ENCODE measurements around the gene CCDC196. TPM values are rescaled to one million over a fixed set of nuclear protein-coding genes. Genes with fewer than 3 reads are reported as not detected.

The CCDC196 gene
- total RNA-seq = not detected

GRCh38 chr14:66485910-66486421, at the start of gene CCDC196:
Gene CCDC196, plus strand, starts transcription at chr14:66486371. Its CDS starts 132 bp downstream, at chr14:66486503.
- peaks cover 4 to 9% (median 7%) of the 10 kb centered on the region in 3 donors for H3K4me1 ChIP-seq (ENCODE audit: control insufficient read depth in 3 of 3, insufficient read depth in 3 of 3, low read length in 3 of 3)
- no peaks in the 10 kb centered on the region for H3K9me3 ChIP-seq (ENCODE audit: control insufficient read depth in 3 of 3, low read length in 3 of 3)
- H3K27ac ChIP-seq (ENCODE audit: low read depth, low read length) = no peak within 1 kb of the TSS
- no peaks in the 10 kb centered on the region for H3K27me3 ChIP-seq (ENCODE audit: control insufficient read depth in 3 of 3, insufficient read depth in 3 of 3, low read length in 3 of 3)
- no peaks in the 10 kb centered on the region for H3K36me3 ChIP-seq (ENCODE audit: control insufficient read depth in 3 of 3, insufficient read depth in 3 of 3, low read length in 3 of 3)
- H3K9ac ChIP-seq (ENCODE audit: low read depth in 1 of 3, low read length in 3 of 3) = no peak within 1 kb of the TSS
- H3K4me3 ChIP-seq (ENCODE audit: low read length in 3 of 3) = no peak within 1 kb of the TSS

DNA sequence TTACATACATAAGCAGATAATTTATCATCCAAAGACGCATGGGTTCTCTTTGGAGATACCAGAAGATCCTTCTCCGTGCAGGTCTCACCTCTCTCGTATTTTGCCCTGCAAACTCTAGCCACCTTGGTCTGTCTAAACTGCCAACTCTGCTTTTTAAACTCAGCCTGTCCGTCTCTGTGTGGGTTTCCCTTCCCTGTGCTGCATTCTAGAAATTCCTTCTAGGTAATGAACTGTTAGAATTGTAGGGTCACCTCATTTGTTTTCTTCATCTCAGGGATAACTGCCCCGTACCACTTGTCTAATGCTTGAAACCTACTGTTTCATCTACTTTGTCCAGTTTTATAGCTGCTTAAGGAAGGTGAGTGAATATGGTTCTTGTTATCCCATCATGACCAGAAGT, 45.4 kb upstream of the CCDC196 start:
- Histone ChIP-seq H3K9ac (ENCODE audit: low read depth in 1 of 3, low read length in 3 of 3) (no peak overlapping the region), H3K27ac (ENCODE audit: low read depth, low read length) (no peak overlapping the region), H3K36me3 (ENCODE audit: control insufficient read depth in 3 of 3, insufficient read depth in 3 of 3, low read length in 3 of 3) (no peaks in the 10 kb centered on the region), H3K27me3 (ENCODE audit: control insufficient read depth in 3 of 3, insufficient read depth in 3 of 3, low read length in 3 of 3) (no peaks in the 10 kb centered on the region), H3K4me1 (ENCODE audit: control insufficient read depth in 3 of 3, insufficient read depth in 3 of 3, low read length in 3 of 3) (no peaks in the 10 kb centered on the region), H3K4me3 (ENCODE audit: low read length in 3 of 3) (no peak overlapping the region), H3K9me3 (ENCODE audit: control insufficient read depth in 3 of 3, low read length in 3 of 3) (peaks cover 0 to 9% (median 0%) of the 10 kb centered on the region in 3 donors)

GRCh38 chr14:66442953-66443571, 43.1 kb upstream of the CCDC196 start:
- H3K9ac ChIP-seq (ENCODE audit: low read depth in 1 of 3, low read length in 3 of 3) = no peak overlapping the region
- H3K9me3 ChIP-seq (ENCODE audit: control insufficient read depth in 3 of 3, low read length in 3 of 3) = peaks cover 0 to 5% (median 0%) of the 10 kb centered on the region in 3 donors
- H3K4me3 ChIP-seq (ENCODE audit: low read length in 3 of 3) = no peak overlapping the region
- H3K27ac ChIP-seq (ENCODE audit: low read depth, low read length) = no peak overlapping the region
- no peaks in the 10 kb centered on the region for H3K36me3 ChIP-seq (ENCODE audit: control insufficient read depth in 3 of 3, insufficient read depth in 3 of 3, low read length in 3 of 3)
- no peaks in the 10 kb centered on the region for H3K27me3 ChIP-seq (ENCODE audit: control insufficient read depth in 3 of 3, insufficient read depth in 3 of 3, low read length in 3 of 3)
- H3K4me1 ChIP-seq (ENCODE audit: control insufficient read depth in 3 of 3, insufficient read depth in 3 of 3, low read length in 3 of 3) = no peaks in the 10 kb centered on the region

- no peak overlapping the region for H3K27ac ChIP-seq (ENCODE audit: low read depth, low read length)
Measured at GRCh38 chr14:66443785-66444184, 42.4 kb upstream of the CCDC196 start.

GRCh38 chr14:66444271-66444927, 41.8 kb upstream of the CCDC196 start:
- H3K9ac ChIP-seq (ENCODE audit: low read depth in 1 of 3, low read length in 3 of 3) = no peak overlapping the region
- H3K27me3 ChIP-seq (ENCODE audit: control insufficient read depth in 3 of 3, insufficient read depth in 3 of 3, low read length in 3 of 3) = no peaks in the 10 kb centered on the region
- no peaks in the 10 kb centered on the region for H3K4me1 ChIP-seq (ENCODE audit: control insufficient read depth in 3 of 3, insufficient read depth in 3 of 3, low read length in 3 of 3)
- no peaks in the 10 kb centered on the region for H3K9me3 ChIP-seq (ENCODE audit: control insufficient read depth in 3 of 3, low read length in 3 of 3)
- H3K4me3 ChIP-seq (ENCODE audit: low read length in 3 of 3) = no peak overlapping the region
- no peaks in the 10 kb centered on the region for H3K36me3 ChIP-seq (ENCODE audit: control insufficient read depth in 3 of 3, insufficient read depth in 3 of 3, low read length in 3 of 3)
- no peak overlapping the region for H3K27ac ChIP-seq (ENCODE audit: low read depth, low read length)

More at GRCh38 chr14:66443785-66444184, 42.4 kb upstream of the CCDC196 start:
- H3K27me3 ChIP-seq (ENCODE audit: control insufficient read depth in 3 of 3, insufficient read depth in 3 of 3, low read length in 3 of 3) = no peaks in the 10 kb centered on the region
- H3K4me1 ChIP-seq (ENCODE audit: control insufficient read depth in 3 of 3, insufficient read depth in 3 of 3, low read length in 3 of 3) = no peaks in the 10 kb centered on the region
- H3K9me3 ChIP-seq (ENCODE audit: control insufficient read depth in 3 of 3, low read length in 3 of 3) = peaks cover 0 to 4% (median 0%) of the 10 kb centered on the region in 3 donors
- no peak overlapping the region for H3K4me3 ChIP-seq (ENCODE audit: low read length in 3 of 3)
- H3K9ac ChIP-seq (ENCODE audit: low read depth in 1 of 3, low read length in 3 of 3) = no peak overlapping the region
- H3K36me3 ChIP-seq (ENCODE audit: control insufficient read depth in 3 of 3, insufficient read depth in 3 of 3, low read length in 3 of 3) = no peaks in the 10 kb centered on the region

DNA sequence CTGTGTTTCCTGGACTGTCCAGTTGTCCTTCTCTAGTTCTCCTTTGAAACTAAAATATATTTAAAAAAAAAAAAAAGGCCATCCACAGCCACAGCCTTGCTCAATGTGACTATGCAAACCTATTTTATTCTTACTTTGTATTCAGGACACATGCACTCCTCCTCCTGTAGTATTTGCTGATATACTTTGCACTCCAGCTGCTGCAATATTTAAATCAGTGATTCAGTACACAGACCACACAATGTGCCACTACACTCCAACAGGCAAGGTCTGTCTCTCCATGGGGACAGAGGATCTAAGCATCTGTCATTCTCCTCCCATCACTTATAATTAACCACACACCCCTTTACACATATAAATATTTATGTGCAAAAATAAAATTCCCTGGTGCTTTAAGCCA, 40.2 kb upstream of the CCDC196 start:
- Histone ChIP-seq H3K36me3 (ENCODE audit: control insufficient read depth in 3 of 3, insufficient read depth in 3 of 3, low read length in 3 of 3) (no peaks in the 10 kb centered on the region), H3K9me3 (ENCODE audit: control insufficient read depth in 3 of 3, low read length in 3 of 3) (no peaks in the 10 kb centered on the region), H3K4me3 (ENCODE audit: low read length in 3 of 3) (no peak overlapping the region), H3K27ac (ENCODE audit: low read depth, low read length) (no peak overlapping the region), H3K4me1 (ENCODE audit: control insufficient read depth in 3 of 3, insufficient read depth in 3 of 3, low read length in 3 of 3) (no peaks in the 10 kb centered on the region), H3K9ac (ENCODE audit: low read depth in 1 of 3, low read length in 3 of 3) (no peak overlapping the region), H3K27me3 (ENCODE audit: control insufficient read depth in 3 of 3, insufficient read depth in 3 of 3, low read length in 3 of 3) (no peaks in the 10 kb centered on the region)

- Histone ChIP-seq H3K9me3 (ENCODE audit: control insufficient read depth in 3 of 3, low read length in 3 of 3) (no peaks in the 10 kb centered on the region), H3K4me1 (ENCODE audit: control insufficient read depth in 3 of 3, insufficient read depth in 3 of 3, low read length in 3 of 3) (no peaks in the 10 kb centered on the region), H3K9ac (ENCODE audit: low read depth in 1 of 3, low read length in 3 of 3) (no peak overlapping the region), H3K27me3 (ENCODE audit: control insufficient read depth in 3 of 3, insufficient read depth in 3 of 3, low read length in 3 of 3) (no peaks in the 10 kb centered on the region), H3K4me3 (ENCODE audit: low read length in 3 of 3) (no peak overlapping the region), H3K36me3 (ENCODE audit: control insufficient read depth in 3 of 3, insufficient read depth in 3 of 3, low read length in 3 of 3) (no peaks in the 10 kb centered on the region), H3K27ac (ENCODE audit: low read depth, low read length) (no peak overlapping the region)
Measured at GRCh38 chr14:66453469-66453868, 32.7 kb upstream of the CCDC196 start.

GRCh38 chr14:66459603-66460002, 26.6 kb upstream of the CCDC196 start:
- Histone ChIP-seq H3K27me3 (ENCODE audit: control insufficient read depth in 3 of 3, insufficient read depth in 3 of 3, low read length in 3 of 3) (no peaks in the 10 kb centered on the region), H3K27ac (ENCODE audit: low read depth, low read length) (no peak overlapping the region), H3K4me3 (ENCODE audit: low read length in 3 of 3) (no peak overlapping the region)

DNA sequence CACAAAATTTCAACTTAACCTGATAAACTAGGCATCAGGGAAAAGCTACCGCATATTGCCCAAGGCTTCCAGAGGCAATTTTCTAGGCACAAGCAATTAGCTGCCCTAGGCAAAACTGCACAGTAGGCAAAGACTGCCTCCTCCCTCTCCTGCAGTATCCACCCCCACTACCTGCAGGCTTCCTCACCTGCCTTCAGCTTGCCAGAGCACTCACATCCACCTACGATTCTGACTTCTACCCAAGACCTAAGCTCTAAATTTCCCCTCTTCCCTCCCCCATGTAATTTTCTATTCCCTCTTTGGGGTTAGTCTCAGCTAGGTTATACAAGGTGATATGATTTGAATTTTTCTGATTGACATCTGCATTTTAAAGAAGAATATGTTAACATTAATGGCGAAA, 21.9 kb upstream of the CCDC196 start:
- Histone ChIP-seq H3K4me3 (ENCODE audit: low read length in 3 of 3) (no peak overlapping the region), H3K4me1 (ENCODE audit: control insufficient read depth in 3 of 3, insufficient read depth in 3 of 3, low read length in 3 of 3) (no peaks in the 10 kb centered on the region), H3K27ac (ENCODE audit: low read depth, low read length) (no peak overlapping the region), H3K27me3 (ENCODE audit: control insufficient read depth in 3 of 3, insufficient read depth in 3 of 3, low read length in 3 of 3) (no peaks in the 10 kb centered on the region), H3K9me3 (ENCODE audit: control insufficient read depth in 3 of 3, low read length in 3 of 3) (no peaks in the 10 kb centered on the region), H3K36me3 (ENCODE audit: control insufficient read depth in 3 of 3, insufficient read depth in 3 of 3, low read length in 3 of 3) (no peaks in the 10 kb centered on the region), H3K9ac (ENCODE audit: low read depth in 1 of 3, low read length in 3 of 3) (no peak overlapping the region)

More at GRCh38 chr14:66459603-66460002, 26.6 kb upstream of the CCDC196 start:
- Histone ChIP-seq H3K9me3 (ENCODE audit: control insufficient read depth in 3 of 3, low read length in 3 of 3) (no peaks in the 10 kb centered on the region), H3K36me3 (ENCODE audit: control insufficient read depth in 3 of 3, insufficient read depth in 3 of 3, low read length in 3 of 3) (no peaks in the 10 kb centered on the region), H3K4me1 (ENCODE audit: control insufficient read depth in 3 of 3, insufficient read depth in 3 of 3, low read length in 3 of 3) (no peaks in the 10 kb centered on the region), H3K9ac (ENCODE audit: low read depth in 1 of 3, low read length in 3 of 3) (no peak overlapping the region)

- H3K4me3 ChIP-seq (ENCODE audit: low read length in 3 of 3) = no peak overlapping the region
- no peak overlapping the region for H3K27ac ChIP-seq (ENCODE audit: low read depth, low read length)
- H3K9ac ChIP-seq (ENCODE audit: low read depth in 1 of 3, low read length in 3 of 3) = no peak overlapping the region
- no peaks in the 10 kb centered on the region for H3K36me3 ChIP-seq (ENCODE audit: control insufficient read depth in 3 of 3, insufficient read depth in 3 of 3, low read length in 3 of 3)
- H3K27me3 ChIP-seq (ENCODE audit: control insufficient read depth in 3 of 3, insufficient read depth in 3 of 3, low read length in 3 of 3) = no peaks in the 10 kb centered on the region
- no peaks in the 10 kb centered on the region for H3K4me1 ChIP-seq (ENCODE audit: control insufficient read depth in 3 of 3, insufficient read depth in 3 of 3, low read length in 3 of 3)
- no peaks in the 10 kb centered on the region for H3K9me3 ChIP-seq (ENCODE audit: control insufficient read depth in 3 of 3, low read length in 3 of 3)
Measured at GRCh38 chr14:66468778-66469367, 17.3 kb upstream of the CCDC196 start.
